HG02571 (cell line): ENCODE measurements around the gene ARHGEF26.

Experiments
- ATAC-seq: cut with Tn5 transposase; IDR thresholded peaks from one replicate; pipeline ENCODE4 v1.9.1; 2021; ENCODE audit warnings: mild to moderate bottlenecking, moderate library complexity; ENCODE audit not compliant: unreplicated experiment

Gene ARHGEF26

GRCh38 chr3:154152741-154153140, 31.6 kb downstream of the ARHGEF26 start:
- no peak for ATAC-seq

- ATAC-seq = no peak
Observed at GRCh38 chr3:154156530-154156929, 35.3 kb downstream of the ARHGEF26 start.

GRCh38 chr3:154161806-154162205, 40.6 kb downstream of the ARHGEF26 start:
- no peak for ATAC-seq

- ATAC-seq = no peak
Observed at GRCh38 chr3:154164387-154164786, 43.2 kb downstream of the ARHGEF26 start.

GRCh38 chr3:154168998-154169795, 48.0 kb downstream of the ARHGEF26 start:
- no peak for ATAC-seq

- no peak for ATAC-seq
Observed at GRCh38 chr3:154169796-154170110, 48.6 kb downstream of the ARHGEF26 start.

GRCh38 chr3:154170300-154170699, 49.1 kb downstream of the ARHGEF26 start:
- ATAC-seq = no peak

GRCh38 chr3:154175041-154175440, 53.9 kb downstream of the ARHGEF26 start:
- ATAC-seq = no peak

- ATAC-seq = no peak
Observed at GRCh38 chr3:154176036-154176435, 54.8 kb downstream of the ARHGEF26 start.

GRCh38 chr3:154177406-154177805, 56.2 kb downstream of the ARHGEF26 start:
- ATAC-seq = no peak

- no peak for ATAC-seq
Observed at GRCh38 chr3:154178172-154178571, 57.0 kb downstream of the ARHGEF26 start.

GRCh38 chr3:154180836-154181691, 59.9 kb downstream of the ARHGEF26 start:
- no peak for ATAC-seq

- ATAC-seq = no peak
Observed at GRCh38 chr3:154182322-154182922, 61.2 kb downstream of the ARHGEF26 start.

- ATAC-seq = no peak
Observed at GRCh38 chr3:154182975-154183374, 61.8 kb downstream of the ARHGEF26 start.

- ATAC-seq = no peak
Observed at GRCh38 chr3:154184582-154184981, 63.4 kb downstream of the ARHGEF26 start.

GRCh38 chr3:154188437-154188836, 67.2 kb downstream of the ARHGEF26 start:
- no peak for ATAC-seq

GRCh38 chr3:154188846-154189245, 67.7 kb downstream of the ARHGEF26 start:
- no peak for ATAC-seq

- ATAC-seq = no peak
Observed at GRCh38 chr3:154191520-154191919, 70.3 kb downstream of the ARHGEF26 start.

GRCh38 chr3:154192225-154192624, 71.0 kb downstream of the ARHGEF26 start:
- no peak for ATAC-seq

GRCh38 chr3:154193000-154193615, 71.9 kb downstream of the ARHGEF26 start:
- no peak for ATAC-seq

- no peak for ATAC-seq
Observed at GRCh38 chr3:154194877-154195276, 73.7 kb downstream of the ARHGEF26 start.
